Measurements from ENCODE around the gene FKBP11.

Gene FKBP11

DNA sequence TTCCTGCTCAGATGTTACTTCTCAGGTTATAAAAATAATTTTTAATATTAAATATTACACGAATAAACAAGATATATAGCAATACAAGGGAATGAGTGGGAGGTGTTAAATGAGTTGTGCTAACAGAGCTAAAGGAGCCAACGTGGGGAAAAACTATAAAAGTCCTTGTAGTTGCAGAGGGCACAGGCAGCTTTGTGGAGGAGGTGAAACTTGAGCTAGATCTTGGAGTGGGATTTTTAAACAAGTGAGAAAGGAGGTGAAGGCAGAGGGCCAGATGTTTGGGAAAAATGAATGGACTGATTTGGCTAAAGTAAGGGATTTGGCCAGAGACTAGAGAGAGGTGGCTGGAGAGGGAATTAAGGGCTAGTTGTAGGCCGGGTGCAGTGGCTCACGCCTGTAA, 5.2 kb upstream of the FKBP11 start:
- POLR2A ChIA-PET: no interaction called here

DNA sequence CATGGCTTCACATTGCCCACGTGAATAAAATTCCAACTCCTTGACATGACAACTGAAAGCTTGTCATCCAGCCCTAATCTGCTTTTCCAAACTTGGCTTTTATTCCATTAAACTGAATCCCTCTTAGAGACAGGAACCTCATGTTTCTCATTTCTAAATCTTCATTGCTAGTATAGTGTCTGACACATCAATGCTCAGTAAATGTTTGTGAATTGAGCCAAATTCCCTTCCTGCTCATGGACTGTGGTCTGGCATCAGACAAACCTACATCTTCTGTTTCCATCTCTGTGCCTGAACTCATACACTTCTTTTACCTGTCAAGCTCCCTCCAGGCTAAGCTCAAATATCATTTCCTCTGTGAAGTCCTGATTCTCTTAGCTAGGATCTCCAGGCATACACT, 4.3 kb upstream of the FKBP11 start:
- ChIA-PET POLR2A (no interaction called here), CTCF (interaction anchor here (0.7 to 30.6 kb wide), 9 partner anchors 8 to 76 kb away, joined by 3 to 502 read pairs (median 7); partner anchors contain the start of genes ARF3 and DDX23)
- no peak overlapping the region for H3K4me3 ChIP-seq (ENCODE audit: low read depth, low read length)
- TF ChIP-seq, protein P1, sequence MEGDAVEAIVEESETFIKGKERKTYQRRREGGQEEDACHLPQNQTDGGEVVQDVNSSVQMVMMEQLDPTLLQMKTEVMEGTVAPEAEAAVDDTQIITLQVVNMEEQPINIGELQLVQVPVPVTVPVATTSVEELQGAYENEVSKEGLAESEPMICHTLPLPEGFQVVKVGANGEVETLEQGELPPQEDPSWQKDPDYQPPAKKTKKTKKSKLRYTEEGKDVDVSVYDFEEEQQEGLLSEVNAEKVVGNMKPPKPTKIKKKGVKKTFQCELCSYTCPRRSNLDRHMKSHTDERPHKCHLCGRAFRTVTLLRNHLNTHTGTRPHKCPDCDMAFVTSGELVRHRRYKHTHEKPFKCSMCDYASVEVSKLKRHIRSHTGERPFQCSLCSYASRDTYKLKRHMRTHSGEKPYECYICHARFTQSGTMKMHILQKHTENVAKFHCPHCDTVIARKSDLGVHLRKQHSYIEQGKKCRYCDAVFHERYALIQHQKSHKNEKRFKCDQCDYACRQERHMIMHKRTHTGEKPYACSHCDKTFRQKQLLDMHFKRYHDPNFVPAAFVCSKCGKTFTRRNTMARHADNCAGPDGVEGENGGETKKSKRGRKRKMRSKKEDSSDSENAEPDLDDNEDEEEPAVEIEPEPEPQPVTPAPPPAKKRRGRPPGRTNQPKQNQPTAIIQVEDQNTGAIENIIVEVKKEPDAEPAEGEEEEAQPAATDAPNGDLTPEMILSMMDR (IDR thresholded peaks at IDR 0.05; ENCODE audit: insufficient read depth, low read length, missing control alignments): no peak
- no peak for DNase-seq (ENCODE audit: low read depth, low spot score)

More for the DNA sequence above, 5.2 kb upstream of the FKBP11 start:
- TF ChIP-seq, protein P1 (IDR thresholded peaks at IDR 0.05; ENCODE audit: insufficient read depth, low read length, missing control alignments): no peak
- DNase-seq (ENCODE audit: low read depth, low spot score): no peak
- CTCF ChIA-PET: interaction anchor here (2.1 to 30.6 kb wide), 5 partner anchors 16 to 75 kb away, joined by 6 to 502 read pairs (median 22); partner anchors contain the start of genes ARF3, DDX23 and WNT1
- no peak overlapping the region for H3K4me3 ChIP-seq (ENCODE audit: low read depth, low read length)

DNA sequence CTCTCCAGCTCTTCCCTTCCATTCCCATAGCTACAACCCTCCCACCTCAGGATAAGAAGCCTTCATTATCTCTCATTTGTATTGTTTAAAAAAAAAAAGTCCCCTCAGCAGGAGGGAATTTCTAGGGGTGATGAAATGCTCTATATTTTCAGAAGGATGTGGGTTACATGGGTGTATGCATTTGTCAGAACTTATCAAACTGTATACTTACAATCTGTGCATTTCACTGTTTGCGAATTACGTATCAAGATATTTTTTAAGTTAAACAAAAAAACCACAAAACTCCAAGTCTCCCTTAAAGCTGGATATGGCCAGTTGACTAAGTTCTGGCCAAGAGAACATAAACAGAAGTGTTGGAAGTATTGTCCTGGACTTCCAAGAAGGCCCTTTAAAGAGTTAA, 2.0 kb upstream of the FKBP11 start:
- TF ChIP-seq, protein P1 (IDR thresholded peaks at IDR 0.05; ENCODE audit: insufficient read depth, low read length, missing control alignments): no peak
- H3K4me3 ChIP-seq (ENCODE audit: low read depth, low read length): no peak overlapping the region
- peak; percentile 42 for DNase-seq (ENCODE audit: low read depth, low spot score)
- ChIA-PET CTCF (interaction anchor here (1.0 to 30.6 kb wide), 6 partner anchors 17 to 74 kb away, joined by 4 to 502 read pairs (median 16); partner anchors contain the start of genes ARF3, DDX23 and WNT1), POLR2A (interaction anchor here (0.7 kb wide), 1 partner anchor 13 kb away, joined by 4 read pairs; no protein-coding TSS in a partner anchor)

DNA sequence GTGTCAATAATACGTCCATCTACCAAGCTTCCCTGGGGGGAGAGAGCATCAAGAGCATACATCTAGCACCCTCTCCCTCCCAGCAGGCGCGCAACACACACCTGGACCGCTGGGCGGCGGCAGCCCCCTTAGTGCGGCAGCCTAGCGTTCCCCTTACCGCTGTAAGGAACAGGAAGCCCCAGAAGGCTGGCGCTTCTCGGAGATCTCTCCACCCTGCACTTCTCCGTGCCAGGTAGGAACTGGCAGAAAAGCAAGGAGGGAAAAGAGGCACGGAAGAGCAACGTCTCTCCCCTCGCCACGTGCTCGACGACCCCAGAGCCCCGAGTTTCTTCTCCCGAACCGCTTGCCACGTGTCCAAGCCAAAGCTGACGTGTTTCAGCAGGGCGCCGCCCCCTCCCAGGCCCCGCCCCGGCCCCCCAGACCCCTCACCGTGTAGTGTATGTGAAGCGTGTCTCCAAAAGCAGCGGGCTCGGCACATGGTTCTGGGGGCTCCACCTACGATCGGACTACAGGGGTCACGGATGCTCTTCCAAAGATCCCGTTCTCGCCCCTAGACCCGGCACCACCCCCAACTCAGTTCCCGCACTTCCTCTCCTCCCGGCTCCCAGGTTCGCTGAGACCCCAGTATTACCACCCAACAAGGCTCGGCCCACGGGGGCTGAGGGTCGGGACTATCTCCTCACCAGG, 532 bp downstream of the FKBP11 start:
- no peak for DNase-seq (ENCODE audit: low read depth, low spot score)
- ChIA-PET POLR2A (no interaction called here), CTCF (interaction anchor here (0.6 to 30.6 kb wide), 14 partner anchors 8 to 73 kb away, joined by 3 to 502 read pairs (median 6); partner anchors contain the start of genes ARF3 and DDX23)
- H3K4me3 ChIP-seq (ENCODE audit: low read depth, low read length): peak overlapping the region; percentile 89
- TF ChIP-seq, protein P1 (IDR thresholded peaks at IDR 0.05; ENCODE audit: insufficient read depth, low read length, missing control alignments): peak; percentile 67

DNA sequence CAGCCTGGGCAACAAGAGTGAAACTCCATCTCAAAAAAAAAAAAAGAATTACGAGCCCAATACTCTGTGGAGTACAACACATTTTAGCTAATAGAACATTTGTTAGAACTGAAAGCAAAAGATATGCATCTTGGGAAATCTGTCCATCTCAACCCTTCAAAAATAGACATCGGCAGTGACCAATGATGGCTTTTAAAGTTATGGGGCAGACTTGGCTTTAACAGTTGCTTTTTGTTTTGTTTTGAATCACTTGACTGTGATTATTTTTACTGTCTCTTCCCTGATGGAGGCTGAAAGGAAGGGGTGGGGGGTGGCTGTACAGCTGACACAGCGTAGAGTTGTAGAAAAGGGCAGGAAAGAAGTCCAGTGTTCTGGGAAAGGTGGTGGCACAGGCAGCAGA, 2.2 kb downstream of the FKBP11 start:
- no peak overlapping the region for H3K4me3 ChIP-seq (ENCODE audit: low read depth, low read length)
- DNase-seq (ENCODE audit: low read depth, low spot score): no peak
- ChIA-PET CTCF (interaction anchor here (1.0 to 30.6 kb wide), 8 partner anchors 19 to 70 kb away, joined by 3 to 502 read pairs (median 10); partner anchors contain the start of genes ARF3 and DDX23), POLR2A (interaction anchor here (0.6 kb wide), 1 partner anchor 133 kb away, joined by 3 read pairs; no protein-coding TSS in a partner anchor)
- TF ChIP-seq, protein P1 (IDR thresholded peaks at IDR 0.05; ENCODE audit: insufficient read depth, low read length, missing control alignments): no peak

DNA sequence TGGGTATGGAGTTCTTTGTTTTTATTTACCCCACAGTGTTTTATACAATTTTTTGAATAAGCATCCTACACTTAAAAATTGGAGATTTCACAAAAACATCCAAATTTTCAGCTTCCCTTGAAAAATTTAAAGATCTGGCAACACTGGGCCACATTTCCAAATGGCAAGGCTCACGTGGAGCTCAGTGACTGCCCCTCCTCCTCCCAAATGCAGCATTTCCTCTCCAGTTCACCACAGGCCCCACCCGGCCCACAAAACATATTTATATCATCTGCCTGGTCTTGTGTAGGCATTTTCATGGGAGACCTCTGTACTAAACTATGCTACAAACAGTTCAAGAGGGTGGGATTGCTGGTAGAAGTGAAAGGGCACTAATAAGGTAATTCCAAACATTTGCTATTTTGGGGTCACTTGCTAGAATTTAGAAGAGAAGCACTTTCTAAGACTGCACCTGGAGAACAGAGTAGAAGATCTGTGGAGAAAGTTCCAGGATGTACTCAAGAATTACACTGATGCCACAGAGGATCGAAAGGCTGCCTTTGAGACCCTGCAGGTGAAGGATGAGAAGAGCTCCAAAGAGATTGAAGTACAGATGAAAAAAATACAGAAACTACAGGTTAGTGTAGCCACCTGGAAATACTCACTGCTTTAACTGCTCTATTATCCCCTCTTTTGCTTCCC, 7.3 kb downstream of the FKBP11 start:
- TF ChIP-seq, protein P1 (IDR thresholded peaks at IDR 0.05; ENCODE audit: insufficient read depth, low read length, missing control alignments): no peak
- no peak for DNase-seq (ENCODE audit: low read depth, low spot score)
- CTCF ChIA-PET: interaction anchor here (0.6 to 30.6 kb wide), 6 partner anchors 11 to 64 kb away, joined by 3 to 502 read pairs (median 4); partner anchors contain the start of gene ARF3

More for the DNA sequence above, 7.3 kb downstream of the FKBP11 start:
- no peak overlapping the region for H3K4me3 ChIP-seq (ENCODE audit: low read depth, low read length)
- POLR2A ChIA-PET: interaction anchor here (0.5 kb wide), 1 partner anchor 103 kb away, joined by 3 read pairs; no protein-coding TSS in a partner anchor

Data from AG04449 (cell line).